HCT116 (cell line): ENCODE measurements around the gene CUX1. TPM values are rescaled to one million over a fixed set of nuclear protein-coding genes. Genes with fewer than 3 reads are reported as not detected.

ENCODE experiments used
- ATAC-seq: fragments of 200-7000 bp; cut with Tn5 transposase; 2 replicates; pipeline ENCODE4 v1.9.1; 2020; ENCODE audit warnings: mild to moderate bottlenecking, moderate library complexity
- BruUV-seq: library from RNA; stranded (reverse); fragments of 400-500 nt; replicated peaks from 2 replicates; lab custom pipeline; 2021; lab: Mats Ljungman, UMichigan
- CTCF ChIA-PET: fragments of 300-600 bp; sonication (Branson Sonifier 250); formaldehyde crosslinking; loops from one replicate; lab custom pipeline; 2021; ENCODE audit warnings: antibody characterized with exemption; lab: Charles Lee
- POLR2A ChIA-PET: fragments of 300-600, 350-600 bp; sonication (Branson Sonifier 250); formaldehyde crosslinking; loops from one replicate; lab custom pipeline; 2021; ENCODE audit warnings: antibody characterized with exemption; lab: Charles Lee
- RAD21 ChIA-PET, 2 experiments: fragments of 300-600 bp; sonication (Branson Sonifier 250); formaldehyde crosslinking; loops; one replicate each; lab custom pipeline; 2023; ENCODE audit warnings: low total read pairs in 2 of 2; ENCODE audit not compliant: uncharacterized antibody in 2 of 2, unreplicated experiment in 2 of 2, low non-redundant PET in 1 of 2; lab: Charles Lee
- DNase-seq: peaks from one replicate; pipeline ENCODE4 v3.0.0-alpha.2; 2010; ENCODE audit warnings: low read depth, low spot score
- H2AFZ ChIP-seq: fragments of 200-600 bp; shearing (Covaris generic), sonication (generic); 2 replicates; pipeline ENCODE4 v1.6.1; 2017; ENCODE audit warnings: low read depth, mixed run types, mixed read lengths, antibody characterized with exemption, low read length; ENCODE audit not compliant: poor library complexity, severe bottlenecking
- H3K27ac ChIP-seq: 2 replicates; pipeline ENCODE4 v1.5.1; 2012; ENCODE audit warnings: low read depth, low read length
- H3K27me3 ChIP-seq: fragments of 200-600 bp; sonication (generic); 2 replicates; pipeline ENCODE4 v1.6.1; 2016; ENCODE audit warnings: mixed run types, low read length, mixed read lengths; ENCODE audit not compliant: insufficient read depth
- H3K36me3 ChIP-seq, 2 experiments: fragments of 200-500 bp in 1 of 2; fragments of 200-600 bp in 1 of 2; sonication (Bioruptor generic) in 1 of 2; sonication (generic) in 1 of 2; 2 replicates each; pipeline versions ENCODE4 v1.5.1 to v1.6.1; 2014 to 2016; ENCODE audit warnings: low read length in 2 of 2, inconsistent platforms in 1 of 2, mixed read lengths in 1 of 2, mixed run types in 1 of 2; ENCODE audit not compliant: insufficient read depth in 2 of 2, control insufficient read depth in 1 of 2
- H3K4me1 ChIP-seq, 2 experiments: fragments of 200-600 bp in 1 of 2; sonication (generic) in 1 of 2; 2 replicates each; pipeline versions ENCODE4 v1.5.1 to v1.6.1; 2012 to 2017; ENCODE audit warnings: low read length in 2 of 2, inconsistent platforms in 1 of 2, mild to moderate bottlenecking in 1 of 2, mixed read lengths in 1 of 2, mixed run types in 1 of 2, moderate library complexity in 1 of 2; ENCODE audit not compliant: insufficient read depth in 2 of 2, control insufficient read depth in 1 of 2
- H3K4me2 ChIP-seq: fragments of 200-600 bp; sonication (generic); 2 replicates; pipeline ENCODE4 v1.6.1; 2017; ENCODE audit warnings: mixed run types, low read length, mixed read lengths
- H3K4me3 ChIP-seq, 2 experiments: fragments of 200-600 bp in 1 of 2; sonication (generic) in 1 of 2; replicated peaks in 1 of 2; 2 replicates each; pipeline ENCODE4 v1.5.1; 2011 to 2016; ENCODE audit warnings: low read length in 2 of 2, control low read depth in 1 of 2, low read depth in 1 of 2, mild to moderate bottlenecking in 1 of 2, mixed read lengths in 1 of 2, mixed run types in 1 of 2
- H3K79me2 ChIP-seq: fragments of 200-600 bp; sonication (generic); 2 replicates; pipeline ENCODE4 v1.6.1; 2017; ENCODE audit warnings: mild to moderate bottlenecking, mixed run types, low read length, moderate library complexity, mixed read lengths; ENCODE audit not compliant: insufficient read depth
- H3K9ac ChIP-seq: fragments of 200-600 bp; sonication (generic); 2 replicates; pipeline ENCODE4 v1.6.1; 2016; ENCODE audit warnings: low read length, mixed read lengths
- H3K9me2 ChIP-seq: fragments of 200-600 bp; sonication (generic), shearing (Covaris generic); 2 replicates; pipeline ENCODE4 v1.6.1; 2017; ENCODE audit warnings: mixed run types, mild to moderate bottlenecking, moderate library complexity; ENCODE audit not compliant: insufficient read depth
- H3K9me3 ChIP-seq, 2 experiments: fragments of 200-500 bp in 1 of 2; fragments of 200-600 bp in 1 of 2; sonication (Bioruptor generic) in 1 of 2; sonication (generic) in 1 of 2; 2 replicates each; pipeline ENCODE4 v1.6.1; 2014 to 2017; ENCODE audit warnings: low read length in 2 of 2, mixed read lengths in 2 of 2, inconsistent platforms in 1 of 2, low read depth in 1 of 2, mild to moderate bottlenecking in 1 of 2, mixed run types in 1 of 2, moderate library complexity in 1 of 2; ENCODE audit not compliant: control insufficient read depth in 1 of 2, insufficient read depth in 1 of 2
- H4K20me1 ChIP-seq: fragments of 200-600 bp; sonication (generic), shearing (Covaris generic); 2 replicates; pipeline ENCODE4 v1.6.1; 2017; ENCODE audit warnings: mixed run types, mild to moderate bottlenecking, moderate library complexity; ENCODE audit not compliant: insufficient read depth
- CBX3 ChIP-seq: IDR thresholded peaks from 2 replicates; pipeline ENCODE4 v1.6.1; 2012; ENCODE audit warnings: low read depth
- CEBPB ChIP-seq: IDR thresholded peaks from 2 replicates; pipeline ENCODE4 v1.6.1; 2012; ENCODE audit warnings: low read depth
- ELF1 ChIP-seq: IDR thresholded peaks from 2 replicates; pipeline ENCODE4 v1.6.1; 2012; ENCODE audit warnings: low read depth, borderline replicate concordance
- EZH2 ChIP-seq: fragments of 200-600 bp; sonication (generic); IDR thresholded peaks from 2 replicates; pipeline ENCODE4 v1.6.1; 2017; ENCODE audit warnings: antibody characterized with exemption, mixed run types
- EZH2phosphoT487 ChIP-seq: fragments of 200-600 bp; IDR thresholded peaks from 2 replicates; pipeline ENCODE4 v1.6.1; 2018; ENCODE audit warnings: antibody characterized with exemption, borderline replicate concordance
- JUND ChIP-seq: IDR thresholded peaks from 2 replicates; pipeline ENCODE4 v1.6.1; 2012
- MAX ChIP-seq: IDR thresholded peaks from 2 replicates; pipeline ENCODE4 v1.6.1; 2012
- POLR2AphosphoS5 ChIP-seq: IDR thresholded peaks from 2 replicates; pipeline ENCODE4 v1.6.1; 2011; ENCODE audit warnings: mild to moderate bottlenecking, low read depth, low read length, moderate library complexity
- RAD21 ChIP-seq: IDR thresholded peaks from 2 replicates; pipeline ENCODE4 v1.6.1; 2012; ENCODE audit warnings: low read depth, mild to moderate bottlenecking
- REST ChIP-seq: IDR thresholded peaks from 2 replicates; pipeline ENCODE4 v1.6.1; 2012; ENCODE audit warnings: low read depth
- SIN3A ChIP-seq: IDR thresholded peaks from 2 replicates; pipeline ENCODE4 v1.6.1; 2012; ENCODE audit warnings: low read depth
- SP1 ChIP-seq: IDR thresholded peaks from 2 replicates; pipeline ENCODE4 v1.6.1; 2012; ENCODE audit warnings: low read depth
- TCF7L2 ChIP-seq: IDR thresholded peaks from 2 replicates; pipeline ENCODE4 v1.7.0; 2011; ENCODE audit warnings: borderline replicate concordance, inconsistent platforms; ENCODE audit not compliant: insufficient read depth, insufficient read length; ENCODE audit errors: extremely low read depth
- YY1 ChIP-seq: IDR thresholded peaks from 2 replicates; pipeline ENCODE4 v1.6.1; 2011; ENCODE audit warnings: low read length, low read depth, moderate library complexity, mild to moderate bottlenecking; ENCODE audit not compliant: insufficient replicate concordance; ENCODE audit errors: extremely low read depth
- ZFX ChIP-seq: fragments of 450-650 bp; IDR thresholded peaks from 2 replicates; pipeline ENCODE4 v1.6.1; 2017
- ZNF274 ChIP-seq: fragments of 200-500 bp; sonication (Bioruptor generic); IDR thresholded peaks from 2 replicates; pipeline ENCODE4 v1.6.1; 2014; ENCODE audit warnings: mild to moderate bottlenecking, low read depth, low read length, inconsistent platforms
- intact Hi-C: fragments of 100-400 bp; cut with micrococcal nuclease; formaldehyde crosslinking; loops from 2 replicates; pipeline ENCODE4 v1.10.0; 2022
- total RNA-seq: library from RNA; stranded (reverse); gene quantifications from one replicate; pipeline ENCODE4 v1.2.1, GENCODE V29; 2021; ENCODE audit not compliant: unreplicated experiment
- TF ChIP-seq, protein P1 (sequence below): IDR thresholded peaks from 2 replicates; pipeline ENCODE4 v1.6.1; 2012

Gene CUX1
- total RNA-seq, 1 experiment from 2014 or later, result 68.9 TPM

DNA sequence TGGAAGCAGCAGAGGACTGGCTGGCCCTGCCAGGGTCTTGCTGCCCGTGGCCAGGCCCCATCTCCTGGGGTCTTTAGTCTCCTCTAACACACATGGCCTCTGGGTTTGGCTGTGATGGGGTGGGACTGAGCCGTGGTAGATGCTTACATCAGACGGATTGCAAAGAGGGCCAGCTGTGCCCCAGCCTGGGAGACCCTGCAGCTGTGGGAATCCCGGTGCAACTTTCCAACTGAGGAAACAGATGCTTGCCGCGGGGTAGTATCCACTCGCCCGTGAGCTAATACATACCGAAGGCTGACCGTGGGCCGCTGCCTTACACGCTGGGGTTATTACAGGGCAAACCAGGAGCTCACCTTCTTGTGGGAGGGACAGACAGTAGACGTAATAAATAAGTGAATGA lies 445.1 kb downstream of the CUX1 start:
- Histone ChIP-seq H3K36me3 (no peaks in the 10 kb centered on the region), H3K9me2 (no peaks in the 10 kb centered on the region), H4K20me1 (no peaks in the 10 kb centered on the region), H3K27ac (no peak overlapping the region), H3K9me3 (no peaks in the 10 kb centered on the region), H3K4me3 (no peak overlapping the region), H3K4me1 (no peaks in the 10 kb centered on the region), H3K9ac (no peak overlapping the region), H3K27me3 (no peaks in the 10 kb centered on the region), H3K79me2 (no peaks in the 10 kb centered on the region), H3K4me2 (no peak overlapping the region), H2AFZ (no peak overlapping the region)
- intact Hi-C loops, result no loop called here
- CTCF ChIA-PET, result no interaction called here
- TF ChIP-seq RAD21, result no peak
- no peak for TF ChIP-seq MAX
- TF ChIP-seq, protein P1, sequence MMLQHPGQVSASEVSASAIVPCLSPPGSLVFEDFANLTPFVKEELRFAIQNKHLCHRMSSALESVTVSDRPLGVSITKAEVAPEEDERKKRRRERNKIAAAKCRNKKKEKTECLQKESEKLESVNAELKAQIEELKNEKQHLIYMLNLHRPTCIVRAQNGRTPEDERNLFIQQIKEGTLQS, result no peak
- no peak for TF ChIP-seq ZFX
- no peak for TF ChIP-seq ZNF274
- TF ChIP-seq EZH2phosphoT487, result no peak
- no peak for TF ChIP-seq JUND
- no peak for TF ChIP-seq YY1
- no peak for TF ChIP-seq CEBPB
- TF ChIP-seq SP1, result no peak
- TF ChIP-seq REST, result no peak
- TF ChIP-seq TCF7L2, result no peak
- TF ChIP-seq POLR2AphosphoS5, result no peak
- no peak for TF ChIP-seq SIN3A
- TF ChIP-seq EZH2, result no peak
- no peak for TF ChIP-seq ELF1
- no peak for TF ChIP-seq CBX3
- no TSS peak for BruUV-seq
- POLR2A ChIA-PET, result no interaction called here
- no peak for ATAC-seq
- RAD21 ChIA-PET, result no interaction called here
- DNase-seq, result no peak
